Fibroblast of skin of right biceps (primary cell): Measurements from ENCODE around the gene ZIM2.

Experiments used
- DNase-seq: peaks from one replicate; pipeline ENCODE4 v3.0.0-alpha.2; 2013

The ZIM2 gene

DNA sequence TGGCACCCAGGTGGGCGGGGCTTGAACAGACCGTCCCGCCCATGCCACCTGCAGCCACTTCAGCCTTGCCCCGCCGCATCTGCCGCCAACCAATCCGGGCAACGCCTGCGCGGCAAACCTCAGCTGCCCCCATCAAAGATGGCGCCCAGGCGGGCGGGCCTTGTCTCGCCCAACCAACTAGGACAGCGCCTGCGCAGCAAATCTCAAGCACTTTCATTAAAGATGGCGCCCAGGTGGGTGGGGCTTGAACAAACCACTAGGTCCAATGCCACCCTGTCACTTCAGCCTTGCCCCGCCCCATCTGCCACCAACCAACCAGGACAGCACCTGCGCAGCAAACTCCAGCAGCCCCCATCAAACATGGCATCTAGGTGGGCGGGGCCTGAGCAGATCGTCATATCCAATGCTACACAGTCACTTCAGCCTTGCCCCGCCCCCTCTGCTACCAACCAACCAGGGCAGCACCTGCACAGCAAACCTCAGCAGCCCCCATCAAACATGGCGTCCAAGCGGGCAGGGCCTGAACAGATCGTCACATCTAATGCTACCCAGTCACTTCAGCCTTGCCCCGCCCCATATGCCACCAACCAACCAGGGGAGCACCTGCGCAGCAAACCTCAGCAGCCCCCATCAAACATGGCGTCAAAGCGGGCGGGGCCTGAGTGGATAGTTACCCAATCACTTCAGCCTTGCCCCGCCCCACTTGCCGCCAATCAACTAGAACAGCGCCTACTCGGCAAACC is 1.4 kb downstream of the ZIM2 start:
- DNase-seq = peak; percentile 94

DNA sequence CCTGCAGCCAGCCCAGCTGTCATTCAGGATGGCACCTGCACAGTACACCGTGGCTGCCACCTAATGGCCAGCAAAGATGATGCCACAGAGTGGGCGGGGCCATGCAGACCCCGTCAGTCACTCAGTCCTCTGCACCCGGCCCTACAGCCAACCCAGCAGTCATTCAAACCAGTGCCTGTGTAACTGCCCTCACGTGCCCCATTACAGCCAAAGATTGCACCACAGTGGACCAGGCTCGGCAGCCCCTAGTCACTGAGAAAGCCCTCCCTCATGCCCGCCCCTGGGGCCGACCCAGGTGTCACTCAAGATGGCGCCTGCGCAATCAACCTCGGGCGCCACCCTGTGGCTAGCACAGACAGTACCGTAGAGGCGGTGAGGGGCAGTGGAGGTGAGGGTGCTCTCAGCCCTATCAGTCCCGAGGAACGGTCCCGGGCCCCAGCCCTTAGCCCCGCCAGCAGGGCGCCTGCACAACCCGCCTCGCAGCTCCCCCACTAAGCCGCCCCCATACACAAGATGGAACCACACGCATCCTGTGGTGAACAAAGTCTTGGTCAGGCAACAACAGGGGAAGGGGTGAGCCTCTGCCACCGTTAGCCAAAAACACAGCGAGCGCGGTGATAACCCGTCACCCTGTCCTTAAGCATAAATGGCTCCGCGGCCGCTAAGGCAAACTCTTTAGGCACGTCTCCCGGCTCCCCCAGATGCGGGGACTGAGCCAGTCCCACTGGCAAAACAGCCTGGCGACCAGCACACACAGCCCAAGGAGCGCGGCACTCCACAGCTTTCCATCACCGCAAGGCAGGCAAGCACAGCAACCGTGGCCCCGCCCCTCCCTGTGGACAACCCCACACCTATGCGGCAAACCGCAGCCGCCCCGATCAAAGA is 2.3 kb downstream of the ZIM2 start:
- peak; percentile 51 for DNase-seq

DNA sequence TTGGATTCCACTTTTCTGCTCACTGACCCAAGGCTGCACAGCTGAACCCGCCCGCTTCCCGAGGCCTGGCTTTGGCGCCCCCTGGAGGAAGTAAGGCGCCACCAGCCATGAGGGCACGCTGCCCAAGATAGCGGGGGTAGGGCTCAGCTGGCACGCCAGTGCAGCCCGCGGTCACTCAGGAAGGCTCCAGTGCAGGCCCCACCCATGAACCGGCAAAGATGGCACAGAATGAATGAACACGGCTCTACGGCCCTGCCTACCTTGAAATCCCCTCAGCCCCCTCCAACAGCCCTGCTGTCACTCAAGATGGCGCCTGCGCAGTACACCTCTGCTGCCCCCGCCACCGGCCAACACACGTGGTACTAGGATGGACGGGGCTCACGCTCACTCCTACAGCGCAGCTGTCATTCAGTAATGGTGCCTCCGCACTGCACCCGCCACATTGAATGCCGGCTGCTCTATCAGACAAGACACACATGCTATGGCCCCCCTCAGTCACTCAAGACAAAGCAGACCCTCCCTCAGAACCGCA is 3.0 kb downstream of the ZIM2 start:
- DNase-seq = peak; percentile 29

DNA sequence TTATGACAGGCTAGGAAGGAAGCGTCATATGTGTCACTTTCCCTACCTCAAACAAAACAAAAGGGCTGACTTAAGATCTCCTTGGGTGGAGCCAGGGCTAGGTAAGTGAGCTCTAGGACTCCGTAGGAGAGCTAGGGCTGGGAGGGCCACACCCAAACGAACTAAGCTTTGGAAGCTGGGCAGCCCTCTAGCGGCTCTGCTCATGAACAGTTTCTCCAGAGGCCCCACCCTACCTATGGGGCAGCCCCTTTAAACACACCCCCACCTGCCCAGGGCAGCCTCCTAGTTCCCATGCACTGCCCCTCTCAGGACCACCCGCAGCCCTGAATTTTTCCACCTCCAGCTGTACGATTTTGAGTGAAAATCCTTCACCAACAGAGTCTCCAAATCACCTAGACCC is 3.5 kb downstream of the ZIM2 start:
- no peak for DNase-seq

DNA sequence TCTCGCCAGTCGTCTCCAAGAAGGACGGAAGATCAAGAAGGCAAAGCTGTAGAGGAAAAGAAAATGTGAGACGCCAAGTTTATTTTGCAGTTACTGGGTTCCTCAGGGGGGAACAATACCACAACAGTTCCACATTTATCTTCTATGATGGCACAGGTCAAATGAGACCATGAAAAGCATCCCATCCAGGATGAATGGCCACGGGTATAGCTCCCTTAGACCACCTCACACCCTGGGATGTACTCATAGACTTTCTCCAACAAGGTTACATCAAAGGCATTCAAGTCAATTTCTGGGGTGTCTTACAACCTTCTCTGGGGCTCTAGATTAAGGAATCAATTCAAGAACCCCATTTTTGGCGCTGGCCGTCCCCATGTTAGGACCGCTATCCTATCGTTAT is 4.5 kb downstream of the ZIM2 start:
- no peak for DNase-seq

DNA sequence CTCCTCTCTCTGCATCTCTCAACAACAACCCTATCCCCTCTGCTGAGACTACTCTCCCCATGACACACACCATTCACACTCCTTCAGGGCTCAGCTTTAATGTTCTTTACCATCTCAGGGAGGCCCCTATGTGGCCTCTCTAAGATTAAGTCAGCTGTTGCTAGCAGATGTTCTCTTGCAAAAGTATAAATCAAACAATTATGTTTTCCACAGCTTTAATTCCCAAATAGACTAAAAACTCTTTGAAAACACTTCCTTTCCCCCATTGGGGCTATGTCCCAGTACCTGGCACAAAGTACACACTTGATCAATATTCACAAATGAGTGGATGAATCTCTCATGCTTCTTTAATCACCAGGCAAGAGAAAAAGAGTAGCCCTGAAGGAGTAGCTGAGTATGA is 5.1 kb downstream of the ZIM2 start:
- no peak for DNase-seq

DNA sequence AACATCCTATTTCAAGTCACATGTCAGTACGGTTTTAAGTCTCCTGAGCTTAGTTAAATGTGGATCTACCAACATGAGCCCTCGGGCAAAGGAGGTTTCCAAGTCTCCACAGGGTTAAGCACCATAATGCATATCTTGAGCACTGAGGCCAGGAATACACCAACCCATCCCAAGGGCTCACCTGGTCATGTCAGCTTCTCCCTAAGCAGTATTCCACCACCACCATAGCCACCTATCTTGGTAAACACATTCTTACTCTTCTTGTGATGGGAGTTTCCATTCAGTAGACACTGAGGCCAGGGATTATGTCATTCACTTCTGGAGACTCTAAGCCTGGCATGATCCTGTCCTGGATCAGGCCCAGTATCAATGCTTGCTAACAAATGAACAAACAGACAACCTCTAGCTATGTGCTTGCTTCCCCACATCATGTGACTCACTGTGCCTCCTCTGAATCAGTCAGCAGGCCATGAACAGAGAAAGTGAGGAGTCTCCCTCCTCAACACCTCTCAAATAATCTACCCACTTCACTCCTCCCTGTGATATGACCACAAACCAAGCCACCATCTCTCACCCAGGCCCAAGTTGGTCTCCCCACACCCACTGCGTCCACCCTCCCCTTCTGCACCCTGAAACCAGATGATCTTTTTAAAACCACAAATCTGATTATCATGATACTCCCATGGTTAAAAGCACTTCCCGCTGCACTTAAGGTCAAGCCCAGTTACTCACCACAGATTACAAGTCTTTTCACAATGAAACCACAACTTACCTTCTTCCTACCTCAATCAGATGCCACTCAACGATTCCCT is 5.8 kb downstream of the ZIM2 start:
- no peak for DNase-seq

DNA sequence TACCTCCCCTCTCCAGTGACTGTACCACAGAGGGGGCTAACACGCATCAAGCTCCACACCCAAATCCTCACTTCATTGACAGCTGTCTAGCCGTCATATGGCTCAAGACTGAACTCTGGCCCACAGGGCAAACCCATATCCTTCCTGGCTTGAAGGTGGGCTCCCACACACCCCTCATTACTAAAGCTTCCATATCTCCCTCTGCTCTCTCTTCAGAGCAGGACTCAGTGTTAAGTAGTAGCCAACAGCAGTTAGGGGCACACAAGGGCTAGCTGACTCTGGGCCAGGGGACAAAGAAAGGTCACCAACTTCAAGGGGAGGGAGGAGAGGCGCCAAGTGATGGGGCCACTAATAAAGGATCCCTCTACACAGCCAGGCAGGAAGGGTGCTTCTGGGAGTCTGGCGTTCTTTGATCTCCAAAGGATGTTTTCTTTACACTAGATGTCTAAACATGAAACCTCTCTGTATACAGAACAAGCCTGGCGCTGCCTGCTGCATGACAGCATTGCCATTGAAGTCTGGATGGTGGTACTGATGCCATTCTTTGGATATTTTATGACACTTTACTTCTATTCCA is 8.1 kb downstream of the ZIM2 start:
- DNase-seq = no peak

DNA sequence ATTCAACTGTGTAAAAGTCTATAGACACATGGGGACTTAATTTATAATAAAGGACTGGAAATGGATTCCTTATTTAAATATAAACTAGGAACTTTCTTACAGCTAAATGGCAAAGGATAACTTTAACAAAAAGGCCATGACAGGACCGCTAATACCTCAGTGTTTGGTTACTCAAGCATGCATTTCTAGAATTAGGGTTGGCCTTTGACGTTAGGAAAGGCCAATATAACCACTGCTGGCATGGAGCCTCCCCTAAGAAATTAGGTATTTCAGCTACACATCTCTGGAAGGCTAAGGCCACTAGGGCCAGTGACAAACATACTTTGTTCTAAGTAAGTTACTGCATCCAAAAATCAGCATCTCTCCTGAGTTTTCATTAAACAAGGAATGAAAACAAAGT is 9.3 kb downstream of the ZIM2 start:
- DNase-seq = no peak

DNA sequence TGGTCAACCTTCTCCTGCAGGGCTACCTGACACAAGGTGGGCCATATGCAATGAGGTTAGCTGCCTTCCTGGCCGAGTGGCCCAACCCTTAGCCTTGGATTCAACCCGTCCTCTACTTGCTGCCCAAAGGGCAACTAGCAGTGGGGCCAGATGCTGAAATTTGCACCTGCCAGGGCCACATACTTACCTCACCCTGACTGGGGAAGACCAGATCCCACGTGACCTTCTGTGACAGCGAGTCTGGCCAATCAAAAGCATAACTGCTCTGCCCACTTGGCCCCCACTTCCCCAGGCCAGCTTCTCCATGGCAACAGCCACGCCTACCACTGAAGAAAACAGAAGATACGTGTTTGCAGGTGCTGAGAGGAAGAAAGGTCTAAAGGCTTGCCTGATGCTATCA is 10.9 kb downstream of the ZIM2 start:
- no peak for DNase-seq

DNA sequence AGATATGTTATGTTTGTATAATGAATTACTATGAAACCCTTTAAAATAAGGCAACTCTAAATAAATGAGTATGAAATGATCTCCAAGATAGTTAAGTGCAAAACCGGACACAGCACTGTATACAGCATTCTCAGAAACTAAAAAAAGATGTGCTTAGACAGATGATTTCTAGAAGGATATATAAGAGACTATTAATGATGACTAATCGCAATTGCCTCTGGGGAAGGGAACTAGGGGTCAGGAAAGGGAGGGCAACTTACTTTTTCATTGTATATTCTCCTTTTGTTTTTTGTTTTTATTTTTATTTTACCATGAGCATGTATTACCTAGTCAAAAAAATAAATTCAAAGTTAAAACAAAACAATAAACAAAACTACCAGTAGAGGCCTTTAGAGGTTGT is 12.8 kb downstream of the ZIM2 start:
- no peak for DNase-seq

DNA sequence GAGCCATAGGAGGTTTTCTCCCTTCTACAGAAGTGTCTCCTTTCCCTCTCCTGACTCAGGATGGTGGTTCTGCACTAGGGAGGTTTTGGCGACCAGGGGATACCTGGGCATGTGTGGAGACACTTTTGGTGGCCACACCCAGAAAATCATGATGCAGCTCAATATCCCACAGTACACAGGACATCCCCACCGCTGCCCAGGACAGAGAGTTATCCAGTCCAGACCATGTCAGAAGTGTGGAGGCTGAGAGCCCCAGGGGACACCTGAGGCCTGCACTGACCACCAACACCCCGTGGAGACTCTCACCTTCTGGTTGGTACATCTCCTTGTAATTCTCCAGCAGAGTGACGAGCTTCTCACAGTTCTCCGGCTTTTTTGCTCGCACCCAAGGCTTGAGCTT is 16.6 kb downstream of the ZIM2 start:
- no peak for DNase-seq

DNA sequence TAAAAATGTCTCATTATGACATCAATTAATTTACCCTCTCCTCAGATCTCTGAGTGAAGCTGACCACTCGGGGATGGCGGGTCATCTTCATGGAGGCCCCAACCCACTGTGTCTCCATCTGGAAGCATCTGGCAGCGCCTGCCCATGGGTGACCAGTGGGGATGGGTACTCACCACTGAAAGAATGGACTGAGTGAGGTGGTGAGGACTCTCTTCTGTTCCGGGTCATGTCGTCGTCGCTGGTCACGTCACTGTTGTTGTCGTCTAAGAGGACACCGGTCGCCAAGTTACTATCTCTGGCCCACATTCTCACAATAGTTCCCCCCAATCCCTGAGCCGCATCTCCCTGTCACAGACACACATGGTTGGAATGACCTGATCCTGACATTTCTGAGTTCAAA is 17.1 kb downstream of the ZIM2 start:
- DNase-seq = no peak

DNA sequence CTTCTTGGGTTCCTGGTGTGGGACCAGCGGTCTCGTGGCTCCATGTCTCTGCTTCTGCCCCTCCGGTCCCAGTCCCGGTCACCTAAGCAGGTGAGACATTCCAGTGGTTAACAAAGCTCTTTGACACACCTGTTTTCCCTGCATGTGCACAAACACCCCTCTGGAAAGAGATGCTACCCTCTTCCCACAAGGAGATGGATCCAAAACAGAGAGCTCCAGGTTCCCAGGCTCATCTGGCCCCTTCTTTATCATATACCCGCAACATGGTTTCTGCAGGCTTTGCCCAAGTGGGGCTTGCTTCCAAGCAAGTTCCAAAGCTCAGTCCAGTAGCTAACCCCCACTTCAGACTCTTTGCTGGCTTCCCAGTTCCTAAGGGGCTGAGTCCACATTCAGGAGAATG is 17.8 kb downstream of the ZIM2 start:
- no peak for DNase-seq

DNA sequence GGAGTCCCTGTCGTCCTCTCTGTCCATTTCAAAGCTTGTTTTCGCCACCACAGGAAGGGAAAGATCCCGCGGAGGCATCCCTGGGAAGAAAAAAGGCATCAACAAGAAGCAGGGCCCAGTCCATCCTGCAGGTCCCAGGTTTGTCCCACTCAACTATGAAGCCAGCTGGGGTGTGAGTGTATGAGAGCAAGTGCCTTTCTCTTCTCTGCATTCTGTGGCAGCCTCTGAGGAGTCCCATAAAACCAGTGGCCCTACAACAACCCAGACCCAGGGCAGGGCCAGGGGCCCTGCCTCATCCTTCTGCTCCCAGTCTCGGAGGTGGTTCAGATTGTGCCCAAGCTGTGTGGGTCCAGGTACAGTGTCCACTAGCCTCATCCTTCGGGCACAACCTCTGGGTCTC is 18.9 kb downstream of the ZIM2 start:
- DNase-seq = no peak

DNA sequence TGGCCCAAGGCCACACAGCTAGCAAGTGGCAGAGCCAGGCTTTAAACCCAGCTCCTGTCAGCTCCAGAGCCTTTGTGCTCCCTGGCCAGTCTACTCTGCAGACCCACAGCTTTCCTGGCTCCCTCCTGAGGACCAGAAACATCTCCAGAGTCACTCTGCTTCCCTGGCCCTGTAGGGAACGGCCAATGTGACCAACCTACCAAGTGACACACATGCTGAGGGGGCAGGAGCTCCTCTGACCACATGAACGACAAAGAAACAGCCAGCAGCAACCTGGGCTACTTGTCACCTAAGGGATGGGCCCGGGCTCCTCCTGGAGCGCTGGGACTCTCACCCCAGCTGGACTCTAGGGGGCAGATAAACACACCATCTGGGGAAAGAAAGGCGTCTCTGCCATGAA is 19.3 kb downstream of the ZIM2 start:
- DNase-seq = no peak

DNA sequence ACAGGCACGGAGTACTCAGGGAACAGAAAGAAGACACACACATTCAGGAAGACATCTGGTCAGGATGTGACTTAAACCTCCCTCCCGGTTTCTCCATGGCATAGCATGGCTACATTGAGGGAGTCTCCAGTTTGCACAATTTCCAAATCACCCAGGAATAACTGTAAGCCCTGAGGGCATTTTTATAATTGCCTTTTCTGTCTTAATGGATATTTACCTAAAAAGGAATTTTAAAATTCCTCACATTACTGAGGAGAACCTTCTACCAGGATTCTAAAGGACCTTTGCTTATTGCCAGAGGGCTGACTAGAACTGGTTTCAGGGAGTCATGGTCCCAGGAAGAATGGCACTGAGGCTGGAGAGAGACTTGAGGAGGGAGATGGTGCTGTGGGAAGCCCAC is 21.4 kb downstream of the ZIM2 start:
- no peak for DNase-seq

DNA sequence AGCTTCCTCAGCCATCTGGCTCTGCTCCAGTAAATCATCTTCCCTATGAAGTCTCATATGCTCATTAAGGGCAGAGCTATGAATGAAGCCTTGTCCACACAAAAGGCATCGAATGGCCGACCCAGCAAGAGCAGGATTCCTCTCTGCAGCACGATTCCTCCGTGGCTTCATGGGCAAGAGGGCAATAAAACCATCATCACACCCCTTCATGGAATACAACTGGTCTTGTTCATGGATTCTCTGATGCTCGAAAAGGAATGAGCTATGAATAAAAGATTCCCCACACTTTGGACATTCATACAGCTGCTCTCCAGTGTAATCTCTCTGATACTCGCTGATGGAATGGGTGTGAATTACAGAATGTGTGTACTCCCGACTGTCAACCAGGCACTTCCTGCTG is 25.9 kb downstream of the ZIM2 start:
- DNase-seq = no peak

DNA sequence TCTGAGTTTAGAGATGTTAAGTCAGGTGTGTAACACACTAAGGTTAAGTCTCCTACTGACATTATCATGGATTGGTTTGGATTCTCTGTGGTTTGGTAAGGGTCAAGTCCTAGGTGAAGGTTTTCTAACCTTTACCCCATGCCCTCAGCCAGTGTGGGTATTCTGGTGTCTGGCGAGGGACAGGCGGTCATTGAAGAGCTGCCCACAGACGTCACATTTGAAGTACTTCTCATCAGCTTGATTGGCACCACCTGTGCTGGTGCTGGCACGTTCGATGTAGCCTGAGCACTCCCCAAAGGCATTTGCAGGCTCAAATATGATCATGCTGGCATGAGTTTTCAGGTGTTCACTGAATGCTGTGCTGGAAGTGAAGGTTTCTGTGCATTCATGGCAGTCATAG is 27.0 kb downstream of the ZIM2 start:
- no peak for DNase-seq

DNA sequence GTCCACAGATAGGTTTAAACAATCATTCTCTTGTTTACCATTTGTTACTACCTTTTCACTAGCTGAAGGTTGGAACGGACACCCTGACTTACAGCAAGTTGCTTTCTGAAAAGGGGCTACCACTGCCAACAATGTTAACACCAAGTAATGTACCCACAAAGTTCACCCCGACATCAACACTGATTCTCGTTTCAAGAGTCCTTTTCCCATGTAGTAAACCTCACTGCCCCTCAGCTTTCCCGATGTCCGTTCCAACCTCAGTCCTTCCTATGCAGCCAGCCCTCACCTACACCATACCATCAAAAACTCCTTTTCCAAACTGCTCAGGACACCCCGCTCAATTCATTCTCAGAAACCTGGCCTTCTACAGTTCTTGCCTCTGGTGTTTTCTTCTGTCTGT is 29.0 kb downstream of the ZIM2 start:
- DNase-seq = no peak

DNA sequence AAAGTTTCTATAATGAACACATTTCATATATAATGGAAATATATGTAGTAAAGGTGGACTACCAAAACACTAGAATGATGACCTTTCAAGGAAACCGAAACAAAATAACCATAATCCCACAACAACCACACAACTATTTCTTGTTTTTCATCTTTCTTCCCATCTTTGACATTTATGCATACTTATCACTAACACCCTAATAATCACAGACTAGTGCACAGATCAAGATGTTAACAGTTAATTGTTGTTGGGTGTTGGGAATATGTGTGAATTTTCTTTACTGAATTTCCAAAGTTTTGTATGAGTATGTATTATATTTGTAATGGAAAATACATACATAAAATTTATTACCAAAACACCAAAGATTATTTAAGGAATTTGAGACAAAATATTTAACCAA is 30.3 kb downstream of the ZIM2 start:
- DNase-seq = no peak

DNA sequence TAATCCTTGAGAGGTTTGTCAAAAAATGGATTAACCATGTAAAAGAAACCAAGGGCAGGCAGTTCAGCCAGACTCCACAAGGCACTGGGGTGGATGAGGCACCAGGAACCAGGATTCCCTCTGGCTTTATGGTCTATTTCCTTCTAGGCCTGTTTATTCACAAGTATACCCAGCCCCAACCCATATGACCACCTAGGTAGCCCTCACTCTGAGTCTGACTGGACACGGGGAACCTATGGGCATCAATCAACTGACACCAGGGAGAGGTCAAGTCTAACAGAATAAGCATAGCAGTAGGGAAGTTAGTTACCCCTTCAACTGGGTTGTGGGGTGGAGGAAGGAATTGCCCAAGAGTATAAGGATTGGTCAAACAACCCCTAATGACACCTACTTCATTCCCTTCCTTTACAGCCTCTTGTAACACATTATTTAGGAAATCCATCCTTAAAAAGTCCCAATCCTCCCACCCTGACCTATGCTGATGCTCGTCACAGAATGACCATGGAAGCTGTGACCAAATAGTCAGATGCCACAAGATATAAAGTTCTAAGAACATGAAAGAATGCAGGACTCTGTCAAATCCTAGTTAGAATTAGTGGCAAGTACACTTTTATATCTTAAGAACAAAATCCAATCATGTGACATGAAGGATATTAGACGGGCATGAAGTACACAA is 31.7 kb downstream of the ZIM2 start:
- DNase-seq = no peak
